Vagina (tissue), 2 donors: Measurements from ENCODE around the gene MT1G. TPM values are rescaled to one million over a fixed set of nuclear protein-coding genes. Genes with fewer than 3 reads are reported as not detected.

ENCODE experiments used
- DNase-seq, 2 donors: peaks; one replicate each; pipeline ENCODE4 v3.0.0-alpha.2; 2017; ENCODE audit errors: extremely low spot score in 2 of 2
- H3K27ac ChIP-seq: fragments of 200-600 bp; sonication (generic); one replicate; pipeline ENCODE4 v1.5.1; 2019
- H3K27me3 ChIP-seq: fragments of 200-600 bp; sonication (generic); one replicate; pipeline ENCODE4 v1.5.1; 2019
- H3K36me3 ChIP-seq, 2 donors: fragments of 200-600 bp; sonication (generic); one replicate each; pipeline ENCODE4 v1.5.1; 2017 to 2019
- H3K4me1 ChIP-seq: fragments of 200-600 bp; sonication (generic); one replicate; pipeline ENCODE4 v1.5.1; 2019
- H3K4me3 ChIP-seq, 2 donors: fragments of 200-600 bp; sonication (generic); 1 replicate in 1 of 2; 2 replicates in 1 of 2; pipeline ENCODE4 v1.5.1; 2016 to 2019
- H3K9me3 ChIP-seq: fragments of 200-600 bp; sonication (generic); one replicate; pipeline ENCODE4 v1.5.1; 2019
- CTCF ChIP-seq, 3 experiments: fragments of 450-650 bp in 2 of 3; fragments of 200-600 bp in 1 of 3; sonication (generic) in 1 of 3; IDR thresholded peaks; one replicate each; pipeline ENCODE4 v1.5.1; 2017 to 2019; ENCODE audit warnings: antibody characterized with exemption in 3 of 3, mild to moderate bottlenecking in 2 of 3, moderate library complexity in 2 of 3
- POLR2A ChIP-seq, 2 donors: fragments of 450-650 bp; IDR thresholded peaks; one replicate each; pipeline ENCODE4 v1.6.1; 2017; ENCODE audit warnings: antibody characterized with exemption in 2 of 2, mild to moderate bottlenecking in 2 of 2, moderate library complexity in 2 of 2
- POLR2AphosphoS5 ChIP-seq, 2 donors: sonication (generic); formaldehyde crosslinking; IDR thresholded peaks; one replicate each; pipeline ENCODE4 v1.9.0; 2017; ENCODE audit warnings: antibody characterized with exemption in 2 of 2, mild to moderate bottlenecking in 2 of 2, low read depth in 1 of 2; ENCODE audit not compliant: insufficient read depth in 1 of 2
- intact Hi-C: fragments of 100-400 bp; cut with DNase I; formaldehyde crosslinking; loops from one replicate; pipeline ENCODE4 v1.15.1; 2023
- total RNA-seq: library from RNA; depleted of rRNA; stranded (reverse); fragments of >200 nt; gene quantifications from one replicate; pipeline ENCODE4 v1.2.3, GENCODE V29; 2016

The MT1G gene
- total RNA-seq, 1 donor from 2014 or later: not detected

- peak overlapping the region; percentile 59 to 75 for H3K4me3 ChIP-seq
- H3K4me1 ChIP-seq: peaks cover 24% of the 10 kb centered on the region
- no peaks in the 10 kb centered on the region for H3K36me3 ChIP-seq
- TF ChIP-seq POLR2AphosphoS5 (IDR thresholded peaks at IDR 0.05; ENCODE audit: insufficient read depth in 1 of 2, low read depth in 1 of 2) (no peak), POLR2A (IDR thresholded peaks at IDR 0.05) (no peak), CTCF (IDR thresholded peaks at IDR 0.05) (no peak)
- H3K27me3 ChIP-seq: no peaks in the 10 kb centered on the region
- no peaks in the 10 kb centered on the region for H3K9me3 ChIP-seq
- DNase-seq: no peak
- intact Hi-C loops: loop anchor here (2.0 to 5.0 kb wide), 2 partner anchors 56 to 76 kb away; partner anchors contain the start of gene MT1E
- peak overlapping the region; percentile 80 for H3K27ac ChIP-seq
Measured at GRCh38 chr16:56682703-56683397, 15.0 kb upstream of the MT1G start.

DNA sequence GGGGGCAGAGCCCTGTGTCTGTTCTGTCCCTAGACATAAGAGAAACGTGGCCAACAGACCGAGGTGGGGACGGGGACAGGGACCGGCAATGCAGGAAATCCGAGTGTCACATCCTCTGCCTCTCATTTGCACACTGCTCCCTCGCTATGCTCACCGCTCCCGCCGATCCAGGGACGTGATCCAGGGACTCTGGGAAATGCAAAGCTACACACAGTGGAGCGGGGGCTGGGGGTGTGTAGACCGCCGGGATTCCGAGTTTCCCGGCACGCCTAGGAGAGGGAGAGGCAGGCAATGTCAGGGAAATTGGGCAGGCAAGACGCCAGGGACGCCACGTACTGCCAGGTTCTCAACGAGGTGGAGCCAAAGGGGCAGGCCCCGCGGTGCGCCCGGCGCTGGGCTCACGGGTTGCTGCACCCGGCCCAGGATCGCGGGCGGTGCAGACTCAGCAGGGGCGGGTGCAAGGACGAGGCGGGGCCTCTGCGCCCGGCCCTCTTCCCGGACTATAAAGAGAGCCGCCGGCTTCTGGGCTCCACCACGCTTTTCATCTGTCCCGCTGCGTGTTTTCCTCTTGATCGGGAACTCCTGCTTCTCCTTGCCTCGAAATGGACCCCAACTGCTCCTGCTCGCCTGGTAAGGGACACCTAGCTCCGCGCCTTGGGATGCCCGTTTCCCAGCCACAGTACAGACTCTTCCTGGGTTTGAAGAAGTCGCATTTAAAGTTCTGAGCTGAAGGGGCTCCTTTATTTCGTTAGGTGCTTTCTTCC lies 14.3 kb upstream of the MT1G start, which contains the start of gene MT1X:
Gene MT1X (plus strand): TSS at position 532 of the 764 bp plus-strand sequence. CDS start 71 bp downstream, at position 603.
- H3K4me1 ChIP-seq: peaks cover 24% of the 10 kb centered on the region
- H3K9me3 ChIP-seq: no peaks in the 10 kb centered on the region
- peak in 1 of 2 donors; percentile 96 for TF ChIP-seq POLR2A (IDR thresholded peaks at IDR 0.05)
- TF ChIP-seq CTCF (IDR thresholded peaks at IDR 0.05): no peak
- peak; percentile 79 to 98 for TF ChIP-seq POLR2AphosphoS5 (IDR thresholded peaks at IDR 0.05; ENCODE audit: insufficient read depth in 1 of 2, low read depth in 1 of 2)
- H3K27me3 ChIP-seq: no peaks in the 10 kb centered on the region
- DNase-seq: peak in 1 of 2 donors; percentile 98
- H3K4me3 ChIP-seq: peak within 1 kb of the TSS; percentile 59 to 75
- H3K27ac ChIP-seq: peak within 1 kb of the TSS; percentile 80
- no peaks in the 10 kb centered on the region for H3K36me3 ChIP-seq
- intact Hi-C loops: loop anchor here (2.0 to 5.0 kb wide), 2 partner anchors 55 to 75 kb away; partner anchors contain the start of gene MT1E

GRCh38 chr16:56679818-56680217 lies 12.0 kb upstream of the MT1G start:
- Histone ChIP-seq H3K9me3 (no peaks in the 10 kb centered on the region), H3K27ac (no peak overlapping the region), H3K4me1 (peaks cover 34% of the 10 kb centered on the region), H3K4me3 (no peak overlapping the region), H3K27me3 (no peaks in the 10 kb centered on the region), H3K36me3 (no peaks in the 10 kb centered on the region)
- TF ChIP-seq CTCF (IDR thresholded peaks at IDR 0.05) (no peak), POLR2AphosphoS5 (IDR thresholded peaks at IDR 0.05; ENCODE audit: insufficient read depth in 1 of 2, low read depth in 1 of 2) (no peak), POLR2A (IDR thresholded peaks at IDR 0.05) (no peak)
- no peak for DNase-seq
- intact Hi-C loops: loop anchor here (5.0 kb wide), 1 partner anchor 53 kb away; the partner anchor contains the start of gene MT1E

DNA sequence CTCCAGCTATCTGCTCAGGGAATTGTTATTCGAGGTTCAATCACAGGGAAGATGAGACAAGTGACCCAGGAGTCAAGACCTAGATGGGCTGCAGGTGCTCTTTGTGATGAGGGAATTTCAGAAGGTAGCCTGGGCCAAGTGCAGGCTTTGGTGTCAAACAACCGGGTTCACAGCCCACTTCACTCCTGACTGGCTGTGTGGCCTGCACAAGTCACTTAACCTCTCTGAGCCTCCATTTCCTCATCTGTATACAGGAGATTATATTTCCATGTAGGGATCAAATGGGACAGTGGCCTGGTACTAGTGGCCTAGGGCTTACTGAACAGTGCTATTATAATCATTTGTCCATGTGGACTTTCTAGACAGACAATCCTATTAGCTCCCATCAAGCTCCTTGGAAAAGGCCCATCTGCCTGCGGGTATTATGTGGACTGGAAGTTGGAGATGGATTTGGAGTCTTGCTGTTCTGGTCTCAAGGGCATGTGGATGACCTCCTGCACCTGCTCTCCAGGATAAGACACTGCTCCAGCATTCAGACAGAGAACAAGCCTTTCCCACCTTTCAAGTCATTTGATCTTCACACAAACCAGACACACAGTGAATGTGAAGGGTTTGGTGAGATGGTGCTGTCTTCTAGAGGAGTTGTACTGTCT lies 11.3 kb upstream of the MT1G start:
- no peaks in the 10 kb centered on the region for H3K36me3 ChIP-seq
- intact Hi-C loops: no loop called here
- peaks cover 34% of the 10 kb centered on the region for H3K4me1 ChIP-seq
- no peak overlapping the region for H3K4me3 ChIP-seq
- TF ChIP-seq CTCF (IDR thresholded peaks at IDR 0.05): no peak
- TF ChIP-seq POLR2A (IDR thresholded peaks at IDR 0.05): no peak
- no peak for TF ChIP-seq POLR2AphosphoS5 (IDR thresholded peaks at IDR 0.05; ENCODE audit: insufficient read depth in 1 of 2, low read depth in 1 of 2)
- no peak overlapping the region for H3K27ac ChIP-seq
- no peak for DNase-seq
- H3K27me3 ChIP-seq: no peaks in the 10 kb centered on the region
- H3K9me3 ChIP-seq: no peaks in the 10 kb centered on the region
